NCI-H146 (cell line): ENCODE results near the gene PARP12.
"Not testable (repeated sequence)": the region's sequence is repeated elsewhere in the genome, so short reads cannot be mapped to it uniquely, and the experiment has no call there.

Source experiments
- DNase-seq: peaks from one replicate; lab custom pipeline; 2025; lab: John Stamatoyannopoulos, UW

PARP12 gene

GRCh38 chr7:140062528-140063299 is at the start of gene PARP12:
TSS of gene PARP12 (minus strand) at chr7:140062951. CDS start at chr7:140062847, 104 bp downstream.
- peak; percentile 69 for DNase-seq

DNA sequence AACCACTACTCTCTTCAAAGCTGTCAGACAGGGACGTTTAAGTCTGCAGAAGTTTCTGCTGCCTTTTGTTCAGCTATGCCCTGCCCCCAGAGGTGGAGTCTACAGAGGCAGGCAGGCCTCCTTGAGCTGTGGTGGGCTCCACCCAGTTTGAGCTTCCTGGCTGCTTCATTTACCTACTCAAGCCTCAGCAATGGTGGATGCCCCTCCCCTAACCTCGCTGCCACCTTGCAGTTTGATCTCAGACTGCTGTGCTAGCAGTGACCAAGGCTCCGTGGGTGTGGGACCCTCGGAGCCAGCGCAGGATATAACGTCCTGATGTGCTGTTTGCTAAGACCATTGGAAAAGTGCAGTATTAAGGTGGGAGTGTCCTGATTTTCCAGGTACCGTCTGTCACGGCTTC is 46.0 kb upstream of the PARP12 start:
- not testable (repeated sequence) for DNase-seq

DNA sequence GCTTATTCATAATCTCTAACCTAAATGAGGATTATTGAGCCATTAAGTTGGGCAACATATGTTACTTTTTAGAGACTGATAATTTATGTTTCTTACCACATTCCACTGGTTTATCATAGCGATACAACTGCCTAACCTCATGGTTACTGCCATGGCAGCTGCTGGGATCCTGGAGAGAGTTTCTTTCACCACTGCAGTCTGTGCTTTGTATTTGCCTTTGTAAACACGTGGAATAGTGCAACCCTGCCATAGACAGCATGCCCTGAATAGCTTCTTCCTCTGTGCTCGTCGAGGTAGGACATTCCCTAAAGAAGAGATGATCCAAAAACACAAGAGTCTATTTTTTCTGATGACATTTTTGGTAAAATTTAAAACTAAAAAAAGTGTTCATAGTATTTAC is 33.7 kb upstream of the PARP12 start:
- DNase-seq, result no peak

DNA sequence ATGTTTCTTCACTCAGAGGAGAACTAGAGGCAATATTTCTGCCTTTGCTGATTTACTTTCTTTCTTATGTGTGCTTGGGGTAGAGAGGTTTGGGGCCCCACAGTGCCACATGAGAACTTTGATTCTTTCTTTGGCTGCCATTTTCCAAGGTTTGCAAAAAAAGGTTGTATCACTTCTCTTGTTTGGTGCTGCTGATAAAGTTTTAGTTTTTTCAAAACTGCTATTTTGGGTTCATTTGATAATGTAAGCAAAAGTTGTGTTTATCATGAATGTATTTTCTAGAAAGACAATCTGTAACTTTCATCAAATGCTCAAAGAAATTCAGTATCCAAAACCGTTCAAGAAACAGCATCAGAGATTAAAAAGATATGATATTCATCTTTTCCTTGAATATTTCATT is 30.6 kb upstream of the PARP12 start:
- DNase-seq, result no peak

- DNase-seq, result no peak
Observed at GRCh38 chr7:140085447-140085846, 22.7 kb upstream of the PARP12 start.

GRCh38 chr7:140084972-140085371 is 22.2 kb upstream of the PARP12 start:
- DNase-seq, result no peak

- no peak for DNase-seq
Observed at GRCh38 chr7:140084142-140084655, 21.4 kb upstream of the PARP12 start.

DNA sequence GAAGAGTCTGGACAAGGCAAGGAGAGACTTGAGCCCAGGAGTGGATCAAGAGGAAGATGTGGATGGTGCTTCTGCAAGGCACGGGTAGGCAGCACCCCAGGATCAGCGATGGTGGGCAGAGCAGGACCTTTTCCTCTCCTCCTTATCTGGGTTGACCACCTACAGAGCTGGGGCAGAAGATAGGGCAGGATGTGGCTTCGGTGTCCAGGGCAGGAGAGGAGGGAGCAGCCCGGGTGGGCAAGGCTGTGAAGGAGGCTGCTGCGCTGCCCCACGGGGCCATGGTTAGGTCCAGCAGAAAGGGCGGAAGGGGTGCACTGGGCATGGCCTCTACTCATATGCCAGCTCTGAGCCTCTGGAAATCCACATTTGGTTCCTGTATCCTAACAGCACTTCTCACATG is 20.0 kb upstream of the PARP12 start:
- no peak for DNase-seq

GRCh38 chr7:140081774-140082425 is 19.1 kb upstream of the PARP12 start:
- DNase-seq, result no peak

GRCh38 chr7:140080919-140081318 is 18.2 kb upstream of the PARP12 start:
- DNase-seq, result no peak

- DNase-seq, result no peak
Observed at GRCh38 chr7:140079121-140079536, 16.4 kb upstream of the PARP12 start.

- DNase-seq, result no peak
Observed at GRCh38 chr7:140078392-140078791, 15.6 kb upstream of the PARP12 start.

DNA sequence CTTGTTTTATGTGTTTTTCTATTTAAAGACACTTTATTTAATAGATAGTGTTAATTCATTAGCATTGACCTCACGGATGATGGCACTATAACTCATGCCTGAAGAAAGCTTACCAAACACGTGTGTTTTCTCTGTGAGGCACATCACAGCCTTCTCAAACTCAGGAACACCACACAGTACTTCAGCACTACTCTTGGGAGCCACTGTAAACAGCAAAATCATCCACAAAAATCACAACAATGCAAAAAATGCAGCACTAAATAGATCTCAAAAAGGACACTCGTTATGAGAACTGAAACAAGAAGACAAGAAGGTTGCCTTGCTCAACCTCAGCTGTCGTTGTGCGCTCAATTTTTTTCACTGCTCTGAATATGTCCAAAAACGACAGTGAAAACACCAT is 12.0 kb upstream of the PARP12 start:
- DNase-seq, result no peak

DNA sequence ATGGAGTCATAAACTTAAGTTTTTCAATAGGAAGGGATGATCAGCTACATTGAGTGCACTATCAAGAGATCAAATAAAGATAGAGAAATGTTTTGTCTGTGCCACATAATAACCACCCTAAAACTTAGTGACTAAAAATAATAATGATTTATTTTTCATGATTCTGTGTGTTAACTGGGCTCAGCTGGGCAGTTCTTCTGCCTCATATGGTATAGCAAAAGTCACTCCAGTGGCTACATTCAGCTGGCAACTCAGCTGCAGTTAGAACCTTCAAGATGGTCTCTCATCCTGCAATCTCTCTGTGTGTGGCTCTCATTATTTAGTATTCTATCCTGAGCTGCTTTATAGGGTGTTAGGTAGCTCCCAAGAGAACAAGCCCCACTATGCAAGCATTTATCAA is 7.8 kb upstream of the PARP12 start:
- no peak for DNase-seq

DNA sequence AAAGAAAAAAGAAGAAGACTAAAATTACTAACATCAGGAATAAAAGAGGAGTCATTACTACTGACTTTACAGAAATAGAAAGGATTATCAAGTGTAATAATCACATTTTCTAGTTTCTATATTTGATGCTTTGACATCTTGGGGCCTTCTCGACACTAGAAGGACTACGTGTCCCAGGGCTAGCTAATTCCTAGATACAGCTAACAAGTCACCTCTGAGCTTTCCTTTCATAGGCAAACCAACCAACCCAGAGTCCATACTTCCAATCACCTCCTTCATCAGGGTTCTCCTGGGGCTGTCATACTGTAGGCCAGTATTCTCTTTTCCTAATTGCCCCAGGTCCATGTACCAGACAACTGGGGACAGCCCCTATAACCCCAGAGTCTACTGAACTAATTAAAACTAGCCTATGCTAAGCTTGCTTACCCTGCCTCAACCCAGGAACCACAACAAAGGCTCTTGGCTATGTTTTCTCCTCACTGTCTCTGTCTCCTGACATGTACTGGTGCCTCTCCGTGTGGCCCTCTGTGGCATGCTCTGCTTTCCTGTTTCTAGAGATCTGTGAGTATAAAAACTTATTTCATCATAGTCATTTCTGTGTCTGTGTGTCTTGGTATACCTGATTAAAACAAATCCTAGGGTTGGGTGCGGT is 6.7 kb upstream of the PARP12 start:
- DNase-seq, result no peak

GRCh38 chr7:140068033-140068432 is 5.3 kb upstream of the PARP12 start:
- no peak for DNase-seq

DNA sequence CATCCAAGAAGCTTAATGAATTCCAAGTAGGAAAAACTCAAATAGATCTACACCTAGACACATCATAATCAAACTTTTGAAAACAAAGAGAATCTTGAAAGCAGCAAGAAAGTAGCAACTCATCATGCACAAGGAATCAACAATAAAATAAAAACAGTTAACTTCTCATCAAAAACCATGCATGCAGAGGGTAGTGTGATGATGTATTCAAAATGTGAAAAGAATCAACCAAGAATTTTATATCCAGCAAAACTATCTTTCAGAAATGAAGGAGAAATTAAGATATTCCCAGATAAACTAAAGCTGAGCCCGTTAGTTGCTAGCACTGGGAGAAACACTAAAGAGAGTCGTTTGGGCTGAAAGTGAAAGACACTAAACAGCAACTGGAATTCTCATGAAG is 4.3 kb upstream of the PARP12 start:
- no peak for DNase-seq

- peak; percentile 42 for DNase-seq
Observed at GRCh38 chr7:140062118-140062527, 628 bp downstream of the PARP12 start.

DNA sequence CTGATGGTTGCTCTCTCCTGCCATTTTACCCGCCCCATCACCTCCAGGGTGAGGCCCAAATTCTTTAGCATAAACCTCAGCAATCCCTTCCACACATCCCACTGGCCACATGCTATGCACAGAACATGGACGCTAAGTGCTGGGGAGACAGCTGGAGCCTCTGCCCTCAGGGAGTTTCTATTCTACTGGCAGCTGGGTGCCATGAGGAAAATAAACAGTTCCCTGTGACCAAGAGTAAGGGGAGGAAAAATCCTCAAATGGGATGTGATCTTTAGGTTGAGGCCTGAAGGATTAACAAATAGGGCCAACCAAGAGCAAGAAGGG is 1.2 kb downstream of the PARP12 start:
- peak; percentile 13 for DNase-seq

GRCh38 chr7:140060788-140061606 is 1.8 kb downstream of the PARP12 start:
- no peak for DNase-seq

- no peak for DNase-seq
Observed at GRCh38 chr7:140060243-140060630, 2.5 kb downstream of the PARP12 start.
